IMR-90 (cell line): ENCODE data around the gene VCL. TPM values are rescaled to one million over a fixed set of nuclear protein-coding genes. Genes with fewer than 3 reads are reported as not detected.

Source experiments
- ATAC-seq: fragments of 200-7000 bp; cut with Tn5 transposase; 2 replicates; pipeline ENCODE4 v1.9.1; 2020; ENCODE audit warnings: low read depth, mild to moderate bottlenecking, moderate library complexity
- BruUV-seq: library from RNA; stranded (reverse); fragments of 400-500 nt; replicated peaks from 2 replicates; lab custom pipeline; 2021; lab: Mats Ljungman, UMichigan
- CTCF ChIA-PET: fragments of 300-600 bp; formaldehyde crosslinking; extraction: SDS; loops from one replicate; lab custom pipeline; 2021; ENCODE audit warnings: antibody characterized with exemption; lab: Yijun Ruan, JAX
- POLR2A ChIA-PET: fragments of 300-600 bp; sonication (Branson Sonifier 250); formaldehyde crosslinking; loops from one replicate; lab custom pipeline; 2022; ENCODE audit warnings: antibody characterized with exemption; ENCODE audit not compliant: unreplicated experiment; lab: Charles Lee
- DNase-seq: peaks from one replicate; pipeline ENCODE4 v3.0.0; 2013
- H2AFZ ChIP-seq: replicated peaks from 2 replicates; pipeline ENCODE3; 2013; ENCODE audit warnings: low read length, mild to moderate bottlenecking; ENCODE audit not compliant: poor library complexity
- H2AK5ac ChIP-seq: 2 replicates; pipeline ENCODE4 v1.6.1; 2013; ENCODE audit warnings: low read depth, low read length, inconsistent platforms
- H2AK9ac ChIP-seq: replicated peaks from 2 replicates; pipeline ENCODE3; 2013; ENCODE audit warnings: mild to moderate bottlenecking, low read depth, low read length, moderate library complexity; ENCODE audit not compliant: poor library complexity
- H2BK120ac ChIP-seq: 2 replicates; pipeline ENCODE4 v1.6.1; 2013; ENCODE audit warnings: low read depth, low read length, inconsistent platforms
- H2BK15ac ChIP-seq: 3 replicates; pipeline ENCODE4 v1.6.1; 2013; ENCODE audit warnings: low read depth, low read length, inconsistent platforms
- H2BK20ac ChIP-seq: 2 replicates; pipeline ENCODE4 v1.6.1; 2013; ENCODE audit warnings: low read depth, mild to moderate bottlenecking, inconsistent platforms, low read length, moderate library complexity
- H2BK5ac ChIP-seq: 2 replicates; pipeline ENCODE4 v1.6.1; 2013; ENCODE audit warnings: mild to moderate bottlenecking, low read depth, low read length, inconsistent platforms; ENCODE audit not compliant: poor library complexity, severe bottlenecking
- H3K14ac ChIP-seq: replicated peaks from 2 replicates; pipeline ENCODE4 v1.6.1; 2013; ENCODE audit warnings: low read depth, low read length, inconsistent platforms
- H3K18ac ChIP-seq: 2 replicates; pipeline ENCODE4 v1.6.1; 2013; ENCODE audit warnings: low read depth, low read length, control low read depth
- H3K23ac ChIP-seq: 2 replicates; pipeline ENCODE4 v1.6.1; 2013; ENCODE audit warnings: low read depth, low read length, inconsistent platforms
- H3K27ac ChIP-seq: 2 replicates; pipeline ENCODE4 v1.5.1; 2013; ENCODE audit warnings: mild to moderate bottlenecking, control low read depth, low read length; ENCODE audit not compliant: insufficient read depth
- H3K27me3 ChIP-seq: 2 replicates; pipeline ENCODE4 v1.6.1; 2013; ENCODE audit warnings: low read length; ENCODE audit not compliant: control insufficient read depth, insufficient read depth
- H3K36me3 ChIP-seq: 2 replicates; pipeline ENCODE4 v1.6.1; 2013; ENCODE audit warnings: low read length, mixed read lengths; ENCODE audit not compliant: control insufficient read depth, insufficient read depth
- H3K4ac ChIP-seq: 2 replicates; pipeline ENCODE4 v1.6.1; 2013; ENCODE audit warnings: low read depth, low read length, inconsistent platforms
- H3K4me1 ChIP-seq: 2 replicates; pipeline ENCODE4 v1.6.1; 2013; ENCODE audit warnings: low read length, mixed read lengths; ENCODE audit not compliant: control insufficient read depth, insufficient read depth
- H3K4me2 ChIP-seq: 2 replicates; pipeline ENCODE4 v1.6.1; 2013; ENCODE audit warnings: low read depth, mild to moderate bottlenecking, control low read depth, low read length, moderate library complexity
- H3K4me3 ChIP-seq: 2 replicates; pipeline ENCODE4 v1.5.1; 2013; ENCODE audit warnings: low read depth, mild to moderate bottlenecking, control low read depth, low read length, moderate library complexity; ENCODE audit not compliant: insufficient read depth
- H3K56ac ChIP-seq: 2 replicates; pipeline ENCODE4 v1.6.1; 2013; ENCODE audit warnings: low read length, inconsistent platforms; ENCODE audit not compliant: insufficient read depth; ENCODE audit errors: extremely low read depth
- H3K79me1 ChIP-seq, 2 experiments: 2 replicates each; pipeline ENCODE4 v1.6.1; 2013; ENCODE audit warnings: low read length in 2 of 2, inconsistent platforms in 1 of 2, low read depth in 1 of 2
- H3K9ac ChIP-seq: 2 replicates; pipeline ENCODE4 v1.6.1; 2013; ENCODE audit warnings: low read depth, low read length, control low read depth
- H3K9me1 ChIP-seq: 2 replicates; pipeline ENCODE4 v1.6.1; 2013; ENCODE audit warnings: low read length, inconsistent platforms; ENCODE audit not compliant: insufficient read depth
- H3K9me3 ChIP-seq: 2 replicates; pipeline ENCODE4 v1.6.1; 2013; ENCODE audit warnings: low read length; ENCODE audit not compliant: control insufficient read depth, insufficient read depth
- H4K20me1 ChIP-seq: 2 replicates; pipeline ENCODE4 v1.6.1; 2013; ENCODE audit warnings: low read length, inconsistent platforms; ENCODE audit not compliant: insufficient read depth
- H4K5ac ChIP-seq: 2 replicates; pipeline ENCODE4 v1.6.1; 2013; ENCODE audit warnings: mild to moderate bottlenecking, low read depth, low read length, control low read depth
- H4K8ac ChIP-seq, 2 experiments: 2 replicates each; pipeline ENCODE4 v1.6.1; 2013; ENCODE audit warnings: low read depth in 2 of 2, low read length in 2 of 2, control low read depth in 1 of 2, inconsistent platforms in 1 of 2
- H4K91ac ChIP-seq: 2 replicates; pipeline ENCODE4 v1.6.1; 2013; ENCODE audit warnings: low read depth, low read length, inconsistent platforms; ENCODE audit not compliant: insufficient read depth
- ELK1 ChIP-seq: fragments of 150-350 bp; IDR thresholded peaks from 2 replicates; pipeline ENCODE4 v1.6.1; 2016; ENCODE audit warnings: low read depth, mild to moderate bottlenecking, low read length, moderate library complexity, borderline replicate concordance
- FOS ChIP-seq: fragments of 150-350 bp; IDR thresholded peaks from 2 replicates; pipeline ENCODE4 v1.6.1; 2016; ENCODE audit warnings: low read depth, low read length
- SMC3 ChIP-seq: fragments of 150-350 bp; IDR thresholded peaks from 2 replicates; pipeline ENCODE4 v1.6.1; 2016; ENCODE audit warnings: low read depth, mild to moderate bottlenecking, antibody characterized with exemption, low read length, moderate library complexity
- USF2 ChIP-seq: fragments of 150-350 bp; IDR thresholded peaks from 2 replicates; pipeline ENCODE4 v1.6.1; 2017; ENCODE audit warnings: mild to moderate bottlenecking, antibody characterized with exemption, low read length, low read depth
- WGBS, 2 experiments: methylation state at CpG; one replicate each; pipeline versions ENCODE4 v1.1.5 to v1.1.7; 2013; ENCODE audit warnings: missing lambda C conversion rate in 2 of 2; ENCODE audit not compliant: insufficient read length in 1 of 2; ENCODE audit errors: extremely low coverage in 2 of 2; 5-methylcytosine and 5-hydroxymethylcytosine counted together
- dilution Hi-C: fragments of 300-500 bp; cut with HindIII; formaldehyde crosslinking; loops from one replicate; pipeline ENCODE4 v1.14.3; 2018; ENCODE audit warnings: low sequenced_read_pairs; ENCODE audit not compliant: unreplicated experiment
- in situ Hi-C: fragments of 300-500 bp; cut with MboI; formaldehyde crosslinking; loops from 3 replicates; pipeline ENCODE4 v1.14.3; 2019; ENCODE audit warnings: low sequenced_read_pairs, inconsistent platforms, mixed read lengths
- intact Hi-C: fragments of 100-400 bp; cut with micrococcal nuclease; formaldehyde crosslinking; loops from 2 replicates; pipeline ENCODE4 v1.10.0; 2022
- polyA plus RNA-seq, 3 experiments: library from polyadenylated mRNA; depleted of rRNA; stranded (reverse); fragments of >200 nt; gene quantifications; 2 replicates each; pipeline ENCODE4 v1.2.3, GENCODE V29; 2012; ENCODE audit warnings: low replicate concordance in 1 of 3
- total RNA-seq: library from RNA; depleted of rRNA; stranded (reverse); fragments of >200 nt; gene quantifications from 2 replicates; pipeline ENCODE4 v1.2.3, GENCODE V29; 2012

The VCL gene
- total and polyA plus RNA-seq, 2 of the 4 experiments (the other 2 are of a cell fraction), result 227 to 283 TPM

- peaks cover 13% of the 10 kb centered on the region for H3K9me1 ChIP-seq
- H3K9me3 ChIP-seq, result no peaks in the 10 kb centered on the region
- CTCF ChIA-PET, result no interaction called here
- no TSS peak for BruUV-seq
- peak overlapping the region; percentile 59 for H3K27ac ChIP-seq
- H3K4me1 ChIP-seq, result peaks cover 9% of the 10 kb centered on the region
- H4K5ac ChIP-seq, result peak overlapping the region; percentile 81
- in situ Hi-C loops (no loop called here), intact Hi-C loops (loop anchor here (1.0 to 5.0 kb wide), 2 partner anchors 31 to 90 kb away; no protein-coding TSS in a partner anchor), dilution Hi-C loops (no loop called here)
- peak overlapping the region; percentile 96 for H3K4ac ChIP-seq
- DNase-seq (no peak), ATAC-seq (peak; percentile 13)
- peaks cover 45% of the 10 kb centered on the region for H4K20me1 ChIP-seq
- peak overlapping the region; percentile 99 for H2BK120ac ChIP-seq
- peak overlapping the region; percentile 78 for H3K18ac ChIP-seq
- H4K8ac ChIP-seq, result peak overlapping the region; percentile 59 to 95
- peak overlapping the region; percentile 100 for H3K14ac ChIP-seq
- H3K4me3 ChIP-seq, result peak overlapping the region; percentile 67
- H3K4me2 ChIP-seq, result peak overlapping the region; percentile 82
- peak overlapping the region; percentile 93 for H3K23ac ChIP-seq
- peak overlapping the region; percentile 96 for H2AFZ ChIP-seq
- H2AK9ac ChIP-seq, result peak overlapping the region; percentile 79
- peak overlapping the region; percentile 94 for H4K91ac ChIP-seq
- no CpG with 5 or more reads among the region's 11 CpGs for WGBS, 2 experiments
- no peak for TF ChIP-seq ELK1
- TF ChIP-seq FOS, result no peak
- TF ChIP-seq USF2, result no peak
- TF ChIP-seq SMC3, result no peak
- peaks cover 0 to 25% of the 10 kb centered on the region in 2 experiments; a peak in 2 of 4 replicates for H3K79me1 ChIP-seq
- peaks cover 9% of the 10 kb centered on the region for H3K36me3 ChIP-seq
- peak overlapping the region; percentile 68; the same call in 1 of the 2 replicates for H2AK5ac ChIP-seq
- POLR2A ChIA-PET, result interaction anchor here (0.6 to 1.5 kb wide), 4 partner anchors 19 to 79 kb away, joined by 3 to 4 read pairs (median 3); no protein-coding TSS in a partner anchor
- H3K27me3 ChIP-seq, result no peaks in the 10 kb centered on the region
- peak overlapping the region; percentile 66 for H3K9ac ChIP-seq
- H3K56ac ChIP-seq, result peak overlapping the region; percentile 88
- H2BK20ac ChIP-seq, result peak overlapping the region; percentile 92
- H2BK5ac ChIP-seq, result peak overlapping the region; percentile 79
- peak overlapping the region; percentile 90; the same call in 1 of the 3 replicates for H2BK15ac ChIP-seq
Measured at GRCh38 chr10:73997461-73997786, 492 bp upstream of the VCL start.
